Activated CD8-positive, alpha-beta memory T cell treated with anti-CD3 and anti-CD28 coated beads, Interleukin-2, amount 50 U/mL, for 24 hours (primary cell): ENCODE data around the gene CCDC68.
"Not testable (repeated sequence)": the region's sequence is repeated elsewhere in the genome, so short reads cannot be mapped to it uniquely, and the experiment has no call there.

Source experiments
- DNase-seq: peaks from one replicate; pipeline ENCODE4 v3.0.0-alpha.2; 2020; ENCODE audit errors: extremely low read depth

Gene CCDC68

GRCh38 chr18:54958704-54959625 is at the start of gene CCDC68:
CCDC68 (minus strand) TSS chr18:54959461; CDS start chr18:54942791, 16,670 bp downstream.
- DNase-seq, result no peak

DNA sequence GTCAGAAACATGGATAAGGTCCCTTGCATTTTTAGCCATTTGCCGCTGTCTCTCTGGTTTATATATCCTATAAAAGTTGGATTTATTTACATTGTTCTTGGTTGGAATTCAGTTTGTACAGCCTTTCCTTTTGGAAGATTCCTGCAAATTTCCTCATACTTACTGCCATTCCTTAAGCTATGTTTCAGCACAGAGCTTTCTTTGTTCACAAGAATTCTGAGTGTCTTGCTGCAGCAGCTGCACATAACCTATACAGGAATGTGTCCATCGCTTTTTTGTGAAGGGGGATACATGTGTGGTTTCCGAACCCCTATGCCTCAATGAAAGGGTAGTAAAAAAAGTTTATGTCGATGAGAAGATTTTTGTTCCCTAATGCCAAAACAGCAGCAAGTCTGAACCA is 48.3 kb upstream of the CCDC68 start:
- no peak for DNase-seq

- no peak for DNase-seq
Measured at GRCh38 chr18:55003695-55004094, 44.4 kb upstream of the CCDC68 start.

DNA sequence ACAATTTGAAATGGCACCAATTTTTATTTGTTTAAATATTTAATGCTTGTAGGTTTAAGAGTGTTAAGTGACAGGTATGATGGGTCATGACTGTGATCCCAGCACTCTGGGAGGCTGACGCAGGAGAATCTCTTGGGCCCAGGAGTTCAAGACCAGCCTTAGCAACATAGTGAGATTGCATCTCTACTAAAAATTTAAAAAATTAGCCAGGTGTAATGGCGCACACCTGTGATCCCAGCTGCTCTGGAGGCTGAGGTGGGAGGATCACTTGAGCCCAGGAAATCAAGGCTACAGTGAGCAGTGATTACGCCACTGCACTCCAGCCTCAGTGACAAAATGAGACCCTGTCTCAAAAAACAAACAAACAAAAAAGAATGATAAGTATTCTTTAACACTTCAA is 43.0 kb upstream of the CCDC68 start:
- no peak for DNase-seq

GRCh38 chr18:55001394-55002024 is 42.2 kb upstream of the CCDC68 start:
- no peak for DNase-seq

GRCh38 chr18:55000529-55000928 is 41.3 kb upstream of the CCDC68 start:
- no peak for DNase-seq

DNA sequence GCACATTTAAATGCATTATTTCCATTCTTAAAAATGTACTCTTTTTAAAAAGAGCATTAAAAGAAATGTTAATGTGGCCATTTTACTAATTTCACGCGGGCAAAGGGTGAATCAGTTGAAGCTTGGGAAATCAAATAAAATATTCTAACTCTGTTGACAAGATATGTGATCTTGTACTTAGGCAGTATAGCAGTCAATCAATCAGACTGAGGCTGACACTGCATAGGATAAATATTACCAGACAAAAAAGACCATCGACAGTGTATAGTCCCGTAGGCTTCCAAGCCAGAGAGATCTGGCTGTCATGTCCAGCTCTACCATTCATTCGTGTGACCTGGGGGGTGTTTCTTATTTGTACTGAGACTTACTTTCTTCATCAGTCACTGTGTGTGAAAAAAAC is 39.8 kb upstream of the CCDC68 start:
- no peak for DNase-seq

DNA sequence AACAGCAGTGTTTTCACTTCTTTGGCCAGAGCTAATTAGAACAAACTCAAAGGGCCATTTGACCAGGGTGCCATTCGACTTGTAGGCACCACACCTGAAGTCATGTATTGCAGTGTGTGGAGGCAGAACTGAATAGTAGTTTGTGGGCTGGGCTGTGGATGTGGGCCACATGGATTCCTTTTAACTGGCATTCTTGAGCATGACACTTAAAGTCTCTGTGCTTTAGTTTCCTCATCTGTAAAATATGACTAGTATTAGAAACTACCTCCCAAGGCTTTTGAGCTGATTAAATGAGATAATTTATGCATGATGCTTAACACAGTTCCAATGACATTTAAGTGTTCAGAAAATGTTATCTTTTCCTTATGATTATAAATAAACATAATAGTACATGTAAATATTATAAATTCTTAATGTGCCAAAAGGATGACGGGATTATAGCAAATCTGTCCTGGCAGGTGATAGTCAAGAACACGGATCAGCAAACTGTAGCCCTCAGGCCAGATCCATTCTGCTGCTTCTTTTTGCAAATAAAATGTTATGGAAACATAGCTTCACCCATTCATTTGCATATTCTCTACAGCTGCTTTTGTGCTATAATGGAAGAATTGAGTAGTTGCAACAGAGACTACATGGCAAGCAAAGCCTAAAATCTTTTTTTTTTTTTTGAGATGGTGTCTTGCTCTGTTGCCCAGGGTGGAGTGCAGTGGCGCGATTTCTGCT is 36.3 kb upstream of the CCDC68 start:
- no peak for DNase-seq

- DNase-seq, result no peak
Measured at GRCh38 chr18:54991981-54992380, 32.7 kb upstream of the CCDC68 start.

DNA sequence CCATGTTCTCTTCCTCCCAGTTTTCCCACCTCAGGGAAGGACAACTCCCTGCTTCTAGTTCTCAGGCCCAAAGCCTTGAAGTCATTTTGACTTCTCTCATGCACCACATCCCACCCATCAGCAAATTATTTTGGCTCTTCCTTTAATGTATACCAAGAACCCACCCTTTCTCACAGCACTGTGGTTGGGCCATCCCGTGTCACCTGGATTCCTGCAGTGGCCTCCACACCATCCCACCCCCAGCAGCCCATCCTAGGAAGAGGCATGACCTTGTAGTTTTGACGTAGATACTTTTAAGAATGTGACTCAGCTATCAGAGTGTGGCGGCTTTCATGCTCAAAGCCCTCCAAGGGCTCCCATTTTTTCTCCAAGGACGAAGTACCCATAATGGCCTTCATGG is 25.6 kb upstream of the CCDC68 start:
- DNase-seq, result no peak

- DNase-seq, result no peak
Measured at GRCh38 chr18:54983791-54984190, 24.5 kb upstream of the CCDC68 start.

- no peak for DNase-seq
Measured at GRCh38 chr18:54983041-54983686, 23.9 kb upstream of the CCDC68 start.

DNA sequence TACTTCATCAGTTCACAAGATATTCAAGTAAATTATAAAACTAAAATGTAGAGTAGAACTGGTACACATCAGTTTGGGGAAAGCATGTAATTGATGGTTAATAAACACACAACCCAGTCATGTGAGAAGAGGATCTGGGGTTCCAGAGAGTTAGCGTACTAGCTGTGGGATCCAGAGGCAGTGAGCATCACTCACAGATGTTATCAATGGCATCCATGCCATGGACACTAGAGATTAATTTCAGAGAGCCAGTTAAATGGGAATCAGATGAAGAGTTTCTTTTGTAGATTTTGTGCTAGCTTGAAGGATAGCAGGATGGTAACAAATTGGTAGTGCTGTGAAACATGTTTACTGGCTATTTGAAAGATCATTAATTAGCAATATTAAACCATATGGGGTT is 21.8 kb upstream of the CCDC68 start:
- DNase-seq, result no peak

GRCh38 chr18:54975598-54975997 is 16.3 kb upstream of the CCDC68 start:
- no peak for DNase-seq

- no peak for DNase-seq
Measured at GRCh38 chr18:54973046-54973445, 13.8 kb upstream of the CCDC68 start.

DNA sequence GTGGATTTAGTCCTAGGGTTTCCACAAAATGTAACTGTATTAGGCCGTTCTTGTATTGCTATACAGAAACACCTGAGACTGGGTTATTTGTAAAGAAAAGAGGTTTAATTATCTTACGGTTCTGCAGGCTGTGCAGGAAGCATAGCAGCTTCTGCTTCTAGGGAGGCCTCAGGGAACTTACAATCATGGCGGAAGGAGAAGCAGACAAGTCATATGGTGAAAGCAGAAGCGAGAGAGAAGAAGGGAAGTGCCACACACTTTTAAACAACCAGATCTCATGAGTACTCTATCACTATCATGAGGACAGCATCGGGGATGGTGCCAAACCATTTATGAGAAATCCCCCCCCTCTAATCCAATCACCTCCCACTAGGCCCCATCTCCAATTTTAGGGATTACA is 9.5 kb upstream of the CCDC68 start:
- no peak for DNase-seq

DNA sequence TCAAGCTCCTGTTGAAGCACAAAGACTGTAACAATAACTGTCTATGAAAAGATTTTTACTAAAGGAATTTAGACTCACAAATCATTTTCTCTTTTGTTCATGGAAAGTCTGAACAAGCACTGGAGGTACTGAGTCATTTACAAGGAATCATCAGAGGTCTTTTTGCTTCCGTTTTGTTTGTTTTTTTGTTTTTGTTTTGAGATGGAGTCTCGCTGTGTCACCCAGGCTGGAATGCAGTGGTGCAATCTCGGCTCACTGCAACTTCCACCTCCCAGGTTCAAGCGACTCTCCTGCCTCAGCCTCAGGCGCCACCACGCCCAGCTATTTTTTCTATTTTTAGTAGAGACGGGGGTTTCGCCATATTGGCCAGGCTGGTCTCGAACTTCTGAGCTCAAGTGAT is 9.0 kb upstream of the CCDC68 start:
- not testable (repeated sequence) for DNase-seq

- DNase-seq, result no peak
Measured at GRCh38 chr18:54967786-54968185, 8.5 kb upstream of the CCDC68 start.

DNA sequence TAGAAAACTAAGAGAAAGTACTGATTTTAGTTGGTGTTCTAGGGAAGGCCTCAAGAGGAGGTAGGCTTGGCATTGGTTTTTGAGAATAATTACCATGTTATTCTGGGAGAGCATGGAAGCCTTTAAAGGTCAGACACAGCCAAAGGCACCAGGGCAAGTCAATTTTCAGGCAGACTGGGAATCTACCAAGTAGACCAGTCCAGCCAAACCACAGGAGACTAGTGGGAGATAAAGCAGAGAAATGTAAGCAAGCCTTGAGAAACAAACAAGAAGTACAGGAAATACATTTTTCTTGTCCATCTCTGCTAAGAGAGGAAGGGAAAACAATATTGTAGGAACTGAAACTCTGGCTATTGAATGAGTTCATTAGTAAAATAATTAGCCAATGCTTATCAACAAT is 5.5 kb upstream of the CCDC68 start:
- DNase-seq, result no peak

DNA sequence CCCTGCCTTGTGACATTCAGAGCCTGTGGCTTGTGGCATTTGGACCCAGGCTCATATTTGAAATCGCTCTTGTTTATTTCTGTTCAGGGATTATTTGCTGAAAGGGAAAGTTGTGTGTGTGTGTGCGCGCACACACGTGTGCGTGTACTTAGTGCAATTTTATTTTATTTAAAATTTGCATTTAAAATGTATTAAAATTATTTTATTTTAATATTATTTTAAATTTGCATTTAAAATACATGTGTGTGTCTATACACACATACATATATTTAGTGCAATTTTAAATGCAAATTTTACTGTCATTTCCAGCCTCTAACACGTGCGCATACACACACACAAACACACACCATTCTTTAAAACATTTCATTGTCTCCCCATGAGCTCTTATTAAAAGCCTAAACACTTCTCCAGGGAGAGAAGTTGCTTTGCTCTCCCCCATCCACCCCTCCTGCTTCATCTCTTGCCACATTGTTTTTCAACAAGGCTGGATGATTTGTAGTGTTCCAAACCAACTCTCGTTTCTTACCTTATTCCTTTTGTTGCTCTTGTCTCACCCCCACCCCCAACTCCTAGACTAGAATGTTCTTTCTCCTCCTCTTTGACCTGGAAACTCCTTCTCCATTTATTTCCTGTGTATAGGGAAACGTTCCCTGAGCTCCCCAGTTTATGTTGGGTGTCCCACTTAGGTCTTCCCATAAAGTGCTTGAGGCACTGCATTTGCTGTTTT is 3.8 kb upstream of the CCDC68 start:
- DNase-seq, result no peak

GRCh38 chr18:54961868-54962267 is 2.6 kb upstream of the CCDC68 start:
- DNase-seq, result no peak
